ENCODE measurements around the gene IMPDH1.
A peak's percentile ranks its signal among the peaks of the same experiment; 100 is the strongest.

Gene IMPDH1

GRCh38 chr7:128390871-128391565 is 18.8 kb downstream of the IMPDH1 start (continued):
- TF ChIP-seq TSHZ2 (CRISPR knock-in tag; IDR thresholded peaks at IDR 0.05) (no peak), SNAI2 (CRISPR knock-in tag; IDR thresholded peaks at IDR 0.05) (no peak), ARNTL (CRISPR knock-in tag; IDR thresholded peaks at IDR 0.05; ENCODE audit: borderline replicate concordance, low read depth) (no peak), ZFP30 (CRISPR knock-in tag; IDR thresholded peaks at IDR 0.05) (no peak), CSRNP3 (CRISPR knock-in tag; IDR thresholded peaks at IDR 0.05) (no peak), TOX (CRISPR knock-in tag; IDR thresholded peaks at IDR 0.05; ENCODE audit: borderline replicate concordance) (no peak), CSDC2 (CRISPR knock-in tag; IDR thresholded peaks at IDR 0.05) (no peak)

- no peak for TF ChIP-seq GLIS3 (CRISPR knock-in tag; IDR thresholded peaks at IDR 0.05)
- no peak for TF ChIP-seq SNAI2 (CRISPR knock-in tag; IDR thresholded peaks at IDR 0.05)
- TF ChIP-seq ZNF8 (CRISPR knock-in tag; IDR thresholded peaks at IDR 0.05) = no peak
- TF ChIP-seq CSDC2 (CRISPR knock-in tag; IDR thresholded peaks at IDR 0.05) = no peak
- no peak; the same call in 2 of the 3 replicates for ATAC-seq
Measured at GRCh38 chr7:128389618-128390329, 20.0 kb downstream of the IMPDH1 start.

DNA sequence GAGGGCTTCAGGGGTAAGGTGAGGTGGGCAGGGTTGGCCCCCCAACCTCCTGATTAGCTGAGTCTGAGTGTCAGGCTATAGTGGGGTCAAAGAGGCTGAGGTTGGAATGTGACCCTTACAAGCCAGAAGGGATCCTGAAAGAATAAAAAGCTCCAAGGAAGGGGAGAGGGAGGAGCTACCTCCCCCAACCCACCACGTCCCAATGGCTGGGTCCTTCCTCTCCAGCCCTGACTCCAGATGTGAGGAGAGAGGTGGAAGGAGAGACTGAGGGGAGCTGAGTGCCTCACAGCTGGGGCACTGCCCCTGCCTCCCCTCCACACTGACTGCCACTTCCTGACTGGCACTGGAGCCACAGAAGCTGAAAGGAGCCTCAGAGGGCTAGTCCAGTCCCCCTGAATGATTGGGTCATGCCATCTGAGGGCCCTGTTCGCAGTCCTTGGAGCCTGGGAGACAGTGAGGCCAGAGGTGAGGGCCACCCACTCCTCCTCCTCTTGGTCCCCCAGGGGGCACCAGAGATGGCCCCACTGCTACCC is 20.6 kb downstream of the IMPDH1 start:
- ATAC-seq = peak; percentile 4; the same call in 1 of the 3 replicates
- TF ChIP-seq ISL1 (CRISPR knock-in tag; IDR thresholded peaks at IDR 0.05) (no peak), ZC3H10 (CRISPR knock-in tag; IDR thresholded peaks at IDR 0.05) (no peak), SNAI2 (CRISPR knock-in tag; IDR thresholded peaks at IDR 0.05) (no peak), ESRRG (CRISPR knock-in tag; IDR thresholded peaks at IDR 0.05) (no peak), TCF4 (CRISPR knock-in tag; IDR thresholded peaks at IDR 0.05; ENCODE audit: borderline replicate concordance) (no peak)
- TF ChIP-seq, protein P1, sequence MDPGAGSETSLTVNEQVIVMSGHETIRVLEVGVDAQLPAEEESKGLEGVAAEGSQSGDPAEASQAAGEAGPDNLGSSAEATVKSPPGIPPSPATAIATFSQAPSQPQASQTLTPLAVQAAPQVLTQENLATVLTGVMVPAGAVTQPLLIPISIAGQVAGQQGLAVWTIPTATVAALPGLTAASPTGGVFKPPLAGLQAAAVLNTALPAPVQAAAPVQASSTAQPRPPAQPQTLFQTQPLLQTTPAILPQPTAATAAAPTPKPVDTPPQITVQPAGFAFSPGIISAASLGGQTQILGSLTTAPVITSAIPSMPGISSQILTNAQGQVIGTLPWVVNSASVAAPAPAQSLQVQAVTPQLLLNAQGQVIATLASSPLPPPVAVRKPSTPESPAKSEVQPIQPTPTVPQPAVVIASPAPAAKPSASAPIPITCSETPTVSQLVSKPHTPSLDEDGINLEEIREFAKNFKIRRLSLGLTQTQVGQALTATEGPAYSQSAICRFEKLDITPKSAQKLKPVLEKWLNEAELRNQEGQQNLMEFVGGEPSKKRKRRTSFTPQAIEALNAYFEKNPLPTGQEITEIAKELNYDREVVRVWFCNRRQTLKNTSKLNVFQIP (CRISPR knock-in tag; IDR thresholded peaks at IDR 0.05; ENCODE audit: borderline replicate concordance, low read depth) = no peak

DNA sequence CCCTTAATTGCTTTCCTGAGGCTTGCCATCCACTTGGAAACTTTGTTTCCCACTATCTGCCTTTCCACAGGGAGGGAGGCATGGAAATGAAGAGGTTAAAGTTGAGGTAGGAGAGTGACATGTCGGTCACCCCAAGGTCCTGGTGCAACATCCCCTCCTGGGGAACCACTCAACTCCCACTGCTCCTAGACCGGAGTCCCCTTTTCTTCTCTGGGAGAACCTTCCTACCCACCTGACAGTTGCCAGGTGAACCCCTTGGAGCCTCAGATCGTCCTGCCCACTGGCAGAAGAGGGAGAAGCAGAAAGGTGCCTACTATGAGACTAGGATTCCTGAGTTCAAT is 21.7 kb downstream of the IMPDH1 start:
- peak; percentile 3; the same call in 2 of the 3 replicates for ATAC-seq
- TF ChIP-seq TCF4 (CRISPR knock-in tag; IDR thresholded peaks at IDR 0.05; ENCODE audit: borderline replicate concordance) = no peak
- TF ChIP-seq RARB (CRISPR knock-in tag; IDR thresholded peaks at IDR 0.05) = no peak
- TF ChIP-seq ARNTL (CRISPR knock-in tag; IDR thresholded peaks at IDR 0.05; ENCODE audit: borderline replicate concordance, low read depth) = no peak
- no peak for TF ChIP-seq ZNF565 (CRISPR knock-in tag; conservative IDR thresholded peaks at IDR 0.05; ENCODE audit: low read depth)

DNA sequence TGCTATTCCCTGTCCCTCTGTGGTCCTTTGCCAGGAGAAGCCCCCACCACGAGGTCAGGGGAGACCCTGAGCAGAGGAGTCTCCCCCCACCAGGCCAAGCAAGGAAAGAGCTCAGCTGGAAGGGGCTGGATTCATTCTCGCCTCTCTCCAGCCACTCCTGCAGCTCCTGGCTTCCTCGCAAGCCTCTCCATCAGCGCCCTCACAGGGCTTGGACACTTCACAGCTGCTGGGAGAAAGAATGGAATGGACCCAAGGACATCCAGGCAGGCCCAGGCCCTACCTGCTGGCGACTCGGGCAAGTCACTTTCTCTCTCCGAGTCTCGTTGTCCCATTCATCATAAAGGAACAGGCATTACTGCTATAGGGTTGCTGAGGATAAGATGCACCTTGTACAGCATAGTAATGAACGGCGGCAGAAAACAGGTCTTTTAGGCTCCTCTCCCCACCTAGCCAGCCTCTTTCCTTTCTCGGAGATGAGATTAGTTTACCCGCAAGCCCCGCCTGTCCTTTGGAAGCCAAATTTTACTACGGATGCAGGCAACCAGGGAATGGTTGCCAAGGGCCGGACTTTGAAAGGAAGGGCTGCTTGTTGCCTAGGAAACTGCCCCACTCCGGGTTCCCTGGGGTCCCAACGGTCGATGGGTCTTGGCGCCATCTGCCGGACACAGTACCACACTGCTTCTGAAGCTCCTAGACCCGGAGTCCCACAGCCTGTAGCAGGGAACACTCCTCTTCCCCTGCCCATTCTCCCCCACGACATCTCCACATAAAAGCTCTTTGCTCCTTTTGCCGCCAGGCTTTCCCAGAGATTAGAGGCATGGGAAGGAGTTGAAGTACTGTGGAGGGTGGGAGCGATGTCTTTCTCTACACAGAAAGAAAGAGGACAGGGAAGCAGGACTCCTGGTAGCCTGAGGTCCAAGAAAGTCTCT is 22.3 kb downstream of the IMPDH1 start:
- peak; percentile 14; the same call in 1 of the 2 replicates for TF ChIP-seq TSHZ2 (CRISPR knock-in tag; IDR thresholded peaks at IDR 0.05)
- no peak for TF ChIP-seq ESRRG (CRISPR knock-in tag; IDR thresholded peaks at IDR 0.05)
- peak; percentile 92 for ATAC-seq

Measured in SK-N-SH treated with all-trans-retinoic acid at 6 μM for 48 hours (cell line).